HG03175 (cell line): ENCODE measurements around the gene CMBL.
"Not testable (repeated sequence)": the region's sequence is repeated elsewhere in the genome, so short reads cannot be mapped to it uniquely, and the experiment has no call there.

Source experiments
- ATAC-seq: cut with Tn5 transposase; IDR thresholded peaks from one replicate; pipeline ENCODE4 v1.9.1; 2021; ENCODE audit warnings: mild to moderate bottlenecking, moderate library complexity; ENCODE audit not compliant: unreplicated experiment

Gene CMBL

GRCh38 chr5:10286862-10287227, 20.9 kb downstream of the CMBL start:
- ATAC-seq, result no peak

DNA sequence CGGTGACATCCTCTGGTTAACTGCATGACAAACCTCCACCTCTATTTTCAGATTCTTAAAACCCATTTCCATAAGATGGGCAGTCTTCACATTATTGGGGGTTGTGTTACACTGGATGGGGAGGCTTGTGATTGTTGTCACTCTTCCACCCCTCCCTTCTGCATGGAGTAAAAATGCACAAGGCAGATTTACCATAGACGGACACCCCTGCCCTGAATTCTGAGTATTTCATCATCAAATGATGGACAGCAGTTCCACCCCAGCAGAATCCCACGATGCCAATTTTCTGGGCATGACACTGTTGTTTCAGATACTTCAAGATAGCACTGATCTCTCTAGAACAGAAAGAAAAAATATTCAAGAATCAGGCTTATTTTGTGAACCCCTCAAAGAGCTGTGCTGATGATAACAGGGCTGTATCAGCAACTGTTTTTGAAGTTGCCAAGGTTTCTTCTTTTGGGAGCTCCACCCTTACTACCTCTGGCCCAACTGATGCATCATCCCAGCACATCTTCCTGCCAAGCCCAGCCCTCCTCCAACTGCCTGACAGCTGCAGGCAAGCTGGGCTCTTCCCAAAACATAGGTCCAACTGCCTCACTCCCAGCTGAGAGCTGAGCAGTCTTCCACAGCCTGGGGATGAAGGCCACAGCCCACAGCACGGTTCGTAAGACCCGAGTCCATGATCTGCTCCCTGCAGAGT, 21.4 kb downstream of the CMBL start:
- no peak for ATAC-seq

DNA sequence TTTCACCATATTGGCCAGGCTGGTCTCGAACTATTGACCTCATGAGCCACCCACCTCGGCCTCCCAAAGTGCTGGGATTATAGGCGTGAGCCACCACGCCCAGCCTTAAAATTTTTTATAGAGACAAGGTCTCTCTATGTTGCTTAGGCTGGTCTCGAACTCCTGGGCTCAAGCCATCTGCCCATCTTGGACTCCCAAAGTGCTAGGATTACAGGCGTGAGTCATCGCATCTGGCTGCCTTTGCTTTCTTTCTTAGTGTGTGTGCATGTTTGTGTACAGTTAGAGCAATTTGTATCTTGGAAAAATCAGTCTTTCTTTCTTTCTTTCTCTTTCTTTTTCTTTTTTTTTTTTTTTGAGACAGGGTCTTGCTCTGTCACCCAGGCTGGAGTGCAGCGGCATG, 22.3 kb downstream of the CMBL start:
- not testable (repeated sequence) for ATAC-seq

DNA sequence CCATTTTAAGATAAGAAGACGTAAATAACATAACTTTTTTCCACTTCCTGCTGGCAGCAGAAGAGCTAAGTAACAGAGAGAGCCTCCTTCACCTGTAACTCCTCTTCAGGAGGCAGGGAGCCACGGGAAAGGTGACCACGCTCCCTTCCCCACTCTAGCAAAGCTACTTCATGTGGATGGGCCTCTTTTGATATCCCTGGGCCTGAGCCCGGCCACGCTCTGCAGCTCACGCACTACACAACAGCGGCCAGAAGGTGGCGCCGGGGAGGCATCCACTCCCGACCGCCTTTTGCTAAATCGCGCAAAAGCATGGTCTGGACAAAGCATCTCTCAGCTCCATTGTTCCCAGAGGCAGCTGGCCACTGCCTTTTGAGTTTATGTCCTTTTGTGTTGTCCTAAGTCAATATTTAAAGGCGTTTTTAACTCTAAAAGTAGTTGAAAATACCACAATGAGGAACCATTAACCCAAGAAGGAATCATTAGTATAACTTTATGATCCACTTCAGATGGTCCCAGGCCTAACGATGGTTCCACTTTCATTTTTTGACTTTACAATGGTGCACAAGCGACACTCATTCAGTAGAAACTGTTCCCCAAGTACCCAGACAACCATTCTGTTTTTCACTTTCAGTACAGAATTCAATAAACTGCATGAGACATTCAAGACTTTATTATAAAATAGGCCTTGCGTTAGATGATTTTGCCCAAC, 23.6 kb downstream of the CMBL start:
- peak; percentile 95 for ATAC-seq

GRCh38 chr5:10279925-10280720, 27.6 kb downstream of the CMBL start:
- ATAC-seq, result no peak

- no peak for ATAC-seq
Measured at GRCh38 chr5:10279328-10279727, 28.4 kb downstream of the CMBL start.

DNA sequence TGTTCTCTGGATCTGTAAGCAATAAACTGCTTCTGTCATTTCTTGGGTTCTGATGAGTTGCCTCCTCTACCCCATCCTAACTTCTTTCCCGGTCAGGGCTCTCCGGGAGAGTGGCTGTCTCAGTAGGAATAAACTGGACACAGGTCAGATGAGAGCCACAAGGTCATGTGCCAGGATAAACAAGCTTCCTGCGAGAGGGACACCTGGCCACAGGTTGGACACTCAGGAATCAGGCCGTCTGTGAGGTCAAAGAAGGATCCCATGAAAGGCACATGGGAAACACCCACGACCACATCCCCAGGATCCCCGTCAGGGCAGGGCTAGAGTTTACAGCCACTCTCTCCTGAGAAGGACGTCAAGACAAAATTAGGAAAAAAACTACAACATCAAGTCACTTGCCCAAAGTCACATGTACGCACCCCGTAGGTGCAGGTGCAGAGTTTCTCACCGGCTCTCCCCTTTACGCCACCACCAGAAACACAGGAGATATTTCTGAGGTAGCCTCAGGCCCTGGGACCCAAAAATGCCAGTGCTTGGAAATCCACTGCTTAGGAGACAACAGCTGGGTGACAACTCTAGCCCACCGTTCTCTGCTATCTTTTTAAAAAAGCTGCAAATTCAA, 28.9 kb downstream of the CMBL start:
- no peak for ATAC-seq

DNA sequence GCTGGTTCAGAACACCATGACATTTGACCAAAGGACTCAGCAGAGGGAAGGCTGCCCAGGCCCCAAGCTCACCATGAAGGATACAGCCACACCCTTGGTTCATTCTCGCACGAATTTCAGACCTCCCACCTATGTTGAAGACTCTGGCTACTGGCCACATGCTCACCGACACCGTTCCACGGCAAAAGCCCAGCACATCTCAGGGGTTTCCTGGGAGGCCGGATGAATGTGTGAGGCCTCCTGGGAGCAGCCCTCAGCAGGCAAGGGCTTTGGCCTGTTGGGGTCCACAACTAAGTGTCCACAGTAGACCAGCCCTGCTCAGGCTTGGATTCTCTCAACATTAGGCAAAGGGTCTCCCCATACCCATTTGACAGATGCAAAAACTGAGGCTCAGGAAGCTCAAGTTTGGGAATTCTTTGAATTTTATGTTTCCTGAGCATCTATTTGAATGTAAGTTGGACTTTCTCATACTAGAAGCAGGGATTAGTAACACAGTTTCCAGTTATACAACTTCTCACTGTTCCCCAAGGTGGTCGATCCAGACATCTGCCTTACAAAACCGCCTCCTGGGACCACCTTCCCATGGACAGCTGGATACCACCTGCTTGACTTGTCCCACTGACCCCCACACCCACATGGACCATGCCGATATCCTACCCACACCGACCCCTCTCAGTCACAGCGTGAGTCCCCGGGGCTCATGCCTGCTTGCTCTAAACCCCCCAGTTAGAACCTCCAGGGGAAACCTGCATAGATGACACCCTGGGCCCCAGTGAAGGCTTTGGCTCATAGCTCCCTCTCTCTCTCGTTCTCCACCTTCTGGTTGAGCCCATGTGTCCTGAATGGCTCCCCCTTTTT, 29.7 kb downstream of the CMBL start:
- no peak for ATAC-seq

GRCh38 chr5:10276691-10277090, 31.0 kb downstream of the CMBL start:
- ATAC-seq, result no peak

- ATAC-seq, result no peak
Measured at GRCh38 chr5:10275991-10276390, 31.7 kb downstream of the CMBL start.

- ATAC-seq, result no peak
Measured at GRCh38 chr5:10275460-10275859, 32.2 kb downstream of the CMBL start.

DNA sequence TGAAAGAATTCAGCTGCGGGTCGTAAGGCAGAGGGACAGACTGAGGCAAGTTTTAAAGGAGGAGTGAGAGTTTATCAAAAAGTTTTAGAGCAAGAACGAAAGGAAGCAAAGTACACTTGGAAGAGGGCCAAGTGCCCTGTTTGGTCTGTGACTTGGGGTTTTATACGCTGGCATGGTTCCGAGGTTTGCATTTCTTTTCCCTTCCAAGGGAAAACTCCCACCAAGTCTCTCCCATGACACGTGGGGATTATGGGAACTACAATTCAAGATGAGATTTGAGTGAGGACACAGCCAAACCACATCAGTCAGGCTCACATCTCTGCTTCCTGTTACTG, 34.9 kb downstream of the CMBL start:
- not testable (repeated sequence) for ATAC-seq

GRCh38 chr5:10272053-10272874, 35.4 kb downstream of the CMBL start:
- ATAC-seq, result no peak

DNA sequence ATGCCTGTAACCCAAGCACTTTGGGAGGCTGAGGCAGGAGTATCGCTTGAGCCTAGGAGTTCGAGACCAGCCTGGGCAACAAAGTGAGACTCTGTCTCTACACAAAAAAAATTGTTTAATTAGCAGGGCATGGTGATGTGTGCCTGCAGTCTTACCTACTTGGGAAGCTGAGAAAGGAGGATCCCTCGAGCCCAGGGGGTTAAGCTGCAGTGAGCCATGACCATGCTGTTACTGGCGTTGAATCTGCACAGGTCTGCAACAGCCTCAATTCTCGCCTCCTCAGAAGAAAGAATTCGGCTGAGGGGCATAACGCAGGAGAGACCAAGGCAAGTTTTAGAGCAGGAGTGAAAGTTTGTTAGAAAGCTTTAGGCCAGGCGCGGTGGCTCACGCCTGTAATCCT, 39.6 kb downstream of the CMBL start:
- no peak for ATAC-seq

DNA sequence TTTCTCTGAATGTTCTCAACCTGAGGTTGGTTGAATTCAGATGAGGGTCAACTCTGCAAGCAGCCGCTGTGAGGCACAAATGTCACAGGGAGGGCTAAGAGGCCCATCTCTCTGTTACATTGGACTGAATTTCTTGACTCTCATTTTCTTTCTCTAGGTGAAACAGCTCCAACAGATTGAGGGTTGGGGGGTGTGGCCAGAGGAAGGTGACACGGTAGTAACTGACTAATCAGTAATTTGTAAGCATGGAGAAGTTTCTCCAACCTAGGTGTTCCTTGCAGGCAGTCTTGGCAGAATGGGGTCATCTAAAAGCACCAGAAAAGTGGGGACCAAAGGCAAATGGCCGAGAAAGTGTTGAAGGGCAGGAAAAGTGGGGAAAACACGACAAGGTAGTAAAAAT, 40.9 kb downstream of the CMBL start:
- ATAC-seq, result no peak

GRCh38 chr5:10266137-10266536, 41.6 kb downstream of the CMBL start:
- no peak for ATAC-seq

GRCh38 chr5:10265245-10266109, 42.2 kb downstream of the CMBL start:
- ATAC-seq, result no peak

DNA sequence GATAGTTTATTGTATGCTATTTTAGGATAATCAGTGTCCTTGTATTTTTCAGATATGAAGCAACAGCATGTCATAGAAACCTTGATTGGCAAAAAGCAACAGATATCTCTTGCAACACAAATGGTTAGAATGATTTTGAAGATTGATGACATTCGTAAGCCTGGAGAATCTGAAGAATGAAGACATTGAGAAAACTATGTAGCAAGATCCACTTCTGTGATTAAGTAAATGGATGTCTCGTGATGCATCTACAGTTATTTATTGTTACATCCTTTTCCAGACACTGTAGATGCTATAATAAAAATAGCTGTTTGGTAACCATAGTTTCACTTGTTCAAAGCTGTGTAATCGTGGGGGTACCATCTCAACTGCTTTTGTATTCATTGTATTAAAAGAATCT, 43.1 kb downstream of the CMBL start:
- no peak for ATAC-seq

- no peak for ATAC-seq
Measured at GRCh38 chr5:10262995-10263394, 44.7 kb downstream of the CMBL start.
